Epithelial cell of proximal tubule (primary cell): ENCODE results near the gene PIAS2. TPM values are rescaled to one million over a fixed set of nuclear protein-coding genes. Genes with fewer than 3 reads are reported as not detected.
"Not testable (repeated sequence)": the region's sequence is repeated elsewhere in the genome, so short reads cannot be mapped to it uniquely, and the experiment has no call there.

Source experiments
- DNase-seq: peaks from one replicate; pipeline ENCODE4 v3.0.0-alpha.2; 2011; ENCODE audit warnings: low read depth
- H3K4me3 ChIP-seq: 2 replicates; pipeline ENCODE4 v1.5.1; 2011; ENCODE audit warnings: low read depth, mild to moderate bottlenecking, low read length
- CTCF ChIP-seq: conservative IDR thresholded peaks from 2 replicates; pipeline ENCODE4 v1.5.1; 2012; ENCODE audit warnings: low read depth, mild to moderate bottlenecking, low read length
- total RNA-seq: library from RNA; depleted of rRNA; stranded (reverse); fragments of >200 nt; gene quantifications from 2 replicates; pipeline ENCODE4 v1.2.3, GENCODE V29; 2015

PIAS2 gene
- total RNA-seq, 1 donor from 2014 or later: 16.8 TPM

GRCh38 chr18:46858290-46858689, 59.0 kb downstream of the PIAS2 start:
- no peak overlapping the region for H3K4me3 ChIP-seq
- no peak for DNase-seq
- TF ChIP-seq CTCF: no peak

DNA sequence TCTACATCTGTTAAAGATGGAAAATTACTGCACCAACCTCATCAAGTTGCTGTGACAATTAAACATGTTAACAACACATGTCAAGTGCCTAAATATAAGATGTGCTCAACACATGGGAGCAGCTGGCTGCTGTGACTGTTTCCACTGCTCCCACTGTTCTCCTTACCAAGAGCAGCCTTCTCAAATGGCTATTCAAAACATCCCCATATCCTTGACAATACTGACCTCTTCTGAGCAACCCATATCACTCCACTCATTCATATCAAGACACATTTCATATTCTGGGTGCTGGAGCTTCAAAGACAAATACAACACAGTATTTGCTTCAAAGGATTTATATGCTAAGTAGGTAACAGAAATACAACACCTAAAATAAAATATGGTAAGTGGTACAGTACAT, 60.3 kb downstream of the PIAS2 start:
- DNase-seq: no peak
- H3K4me3 ChIP-seq: no peak overlapping the region
- peak; percentile 10 for TF ChIP-seq CTCF

DNA sequence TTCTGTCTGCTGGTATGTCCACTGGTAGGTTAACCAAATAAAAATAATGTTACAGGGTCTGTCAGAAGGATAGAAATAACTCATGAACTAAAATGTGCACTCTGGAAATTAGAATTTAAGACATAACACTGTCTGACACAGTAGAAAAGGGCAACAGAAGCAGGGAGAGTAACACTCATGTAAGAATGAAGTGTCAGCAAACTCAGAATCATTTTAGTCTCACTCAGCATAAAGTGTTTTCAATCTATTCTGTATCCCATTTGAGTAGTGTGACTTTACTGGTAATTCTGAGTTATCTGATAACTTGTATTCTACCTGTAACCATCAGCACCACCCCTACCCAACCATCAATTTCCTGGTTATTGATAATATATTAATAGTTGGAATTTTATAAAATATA, 68.3 kb downstream of the PIAS2 start:
- H3K4me3 ChIP-seq: no peak overlapping the region
- DNase-seq: no peak
- no peak for TF ChIP-seq CTCF

DNA sequence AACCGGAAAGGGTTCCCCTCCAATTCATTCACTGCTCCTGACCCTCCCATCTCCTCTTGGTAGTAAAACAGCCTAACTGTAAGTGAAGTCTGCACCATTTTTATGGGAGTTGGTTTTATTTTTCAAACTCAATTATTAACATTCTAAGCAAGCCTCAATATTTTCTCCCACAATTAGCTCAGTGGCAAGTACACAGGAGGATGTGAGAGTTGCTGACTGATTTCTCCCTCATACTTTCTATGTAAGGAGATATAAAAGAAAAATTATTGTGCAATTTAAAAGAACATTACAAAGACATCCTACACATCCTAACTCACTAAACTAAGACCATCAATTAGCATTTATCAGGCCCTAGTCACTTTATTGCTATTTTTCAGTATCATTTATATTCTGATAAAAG, 73.9 kb downstream of the PIAS2 start:
- TF ChIP-seq CTCF: no peak
- DNase-seq: no peak
- no peak overlapping the region for H3K4me3 ChIP-seq

DNA sequence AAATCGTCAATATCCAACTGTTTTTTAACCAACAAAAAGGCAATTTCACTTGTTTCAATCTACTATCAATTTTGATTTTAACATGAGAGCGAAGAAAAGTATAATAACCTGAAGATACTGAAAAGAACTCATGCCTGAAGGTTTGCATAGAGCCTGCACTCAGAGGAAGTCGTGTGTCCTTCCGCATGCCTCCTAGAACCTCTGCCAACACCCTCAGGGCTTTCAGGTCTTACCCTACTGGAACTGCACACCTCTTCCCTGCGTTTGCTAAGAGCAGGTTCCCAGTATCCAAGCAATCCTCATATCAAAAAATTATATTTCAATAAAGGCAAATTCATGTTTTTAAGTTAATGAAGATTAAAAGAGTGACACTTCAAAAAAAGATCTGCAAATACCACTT, 74.7 kb downstream of the PIAS2 start:
- no peak for TF ChIP-seq CTCF
- DNase-seq: no peak
- H3K4me3 ChIP-seq: no peak overlapping the region

DNA sequence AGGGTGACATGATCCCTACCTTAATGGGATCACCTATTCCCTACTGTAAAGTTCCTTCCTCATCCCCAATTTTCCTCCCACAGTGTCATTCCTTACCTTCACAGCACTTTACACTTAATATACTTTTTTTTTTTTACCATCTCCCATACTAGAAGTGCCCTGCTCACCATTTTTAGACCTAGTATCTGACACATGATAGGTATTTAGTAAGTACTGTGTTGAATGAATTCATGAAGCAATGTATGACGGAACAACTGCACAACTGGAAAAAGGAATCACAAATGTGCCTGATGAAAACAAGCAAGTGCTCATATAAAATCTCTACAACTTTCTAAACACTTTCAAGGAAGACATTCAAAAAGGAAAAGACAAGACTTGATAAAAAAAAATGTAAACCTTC, 83.4 kb downstream of the PIAS2 start:
- no peak for TF ChIP-seq CTCF
- DNase-seq: no peak
- H3K4me3 ChIP-seq: no peak overlapping the region

- TF ChIP-seq CTCF: no peak
- no peak overlapping the region for H3K4me3 ChIP-seq
- DNase-seq: no peak
These were observed 84.5 kb downstream of the PIAS2 start for GRCh38 chr18:46832849-46833248.

- H3K4me3 ChIP-seq, DNase-seq: not testable (repeated sequence)
These were observed 84.9 kb downstream of the PIAS2 start for GRCh38 chr18:46832422-46832821.
